ENCODE results near the gene ROR2.
A peak's percentile ranks its signal among the peaks of the same experiment; 100 is the strongest.

The ROR2 gene

DNA sequence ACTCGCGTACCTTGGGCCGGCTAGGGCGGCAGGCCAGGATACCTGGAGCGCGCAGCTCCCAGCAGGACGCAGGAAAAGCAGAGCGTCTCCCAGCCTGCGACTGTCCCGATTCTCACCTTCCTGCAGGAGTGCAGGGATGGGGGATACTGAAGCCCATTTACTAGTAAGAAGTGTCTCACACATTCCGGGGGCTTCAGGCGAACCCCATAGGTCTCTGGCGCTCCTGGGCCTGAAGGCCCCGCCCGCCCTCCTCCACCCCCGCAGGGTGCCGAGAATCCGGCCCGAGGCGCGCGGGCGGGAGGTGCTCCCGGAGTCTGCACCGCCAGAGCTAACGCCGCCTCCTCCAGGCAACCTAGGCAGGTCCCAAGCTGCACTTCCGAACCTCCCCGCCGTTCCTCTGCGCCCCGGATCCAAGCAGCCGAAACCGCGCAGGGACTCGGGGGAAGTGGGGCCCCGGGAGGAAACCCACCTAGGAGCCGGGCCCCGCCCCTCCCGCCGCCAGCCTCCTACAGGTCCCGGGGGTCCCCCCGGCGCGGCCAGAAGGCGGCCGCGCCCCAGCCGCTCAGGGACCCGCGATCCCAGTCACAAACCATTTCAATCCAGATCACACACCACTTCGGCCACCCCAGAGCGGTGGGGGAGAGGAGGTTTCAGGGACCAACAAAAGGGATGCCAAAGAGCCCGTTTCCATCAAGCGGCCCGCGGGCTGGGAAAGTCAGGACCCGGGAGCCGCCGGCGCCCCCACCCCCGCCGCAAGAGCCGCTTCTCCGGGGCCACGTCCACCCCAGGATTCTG is 1.2 kb downstream of the ROR2 start:
- peak; percentile 64 to 85 for DNase-seq

DNA sequence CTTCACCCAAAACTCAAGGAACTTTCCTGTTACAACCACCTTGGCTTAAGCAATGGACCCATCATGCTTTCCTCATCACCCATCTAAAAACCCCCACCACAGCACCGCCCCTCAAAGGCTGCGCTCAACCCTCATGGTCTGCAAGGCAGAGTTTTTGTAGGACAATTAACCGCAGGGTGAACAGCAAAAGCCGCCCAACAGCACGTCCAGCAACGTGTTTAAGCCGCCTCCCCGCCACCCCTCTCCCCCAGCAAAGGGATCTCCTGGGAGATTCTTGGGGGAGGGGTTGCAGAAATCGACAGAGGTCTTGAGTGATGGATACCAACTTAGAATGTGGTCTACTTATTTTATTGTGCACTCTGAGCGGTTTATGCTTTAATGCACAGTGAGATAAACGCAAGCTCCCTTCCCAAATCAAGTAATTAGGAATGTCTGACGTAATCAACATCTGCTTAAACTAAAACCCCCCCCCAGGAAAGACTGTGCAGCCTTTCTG is 1.9 kb downstream of the ROR2 start:
- DNase-seq = peak in 1 of 2 experiments; percentile 56

DNA sequence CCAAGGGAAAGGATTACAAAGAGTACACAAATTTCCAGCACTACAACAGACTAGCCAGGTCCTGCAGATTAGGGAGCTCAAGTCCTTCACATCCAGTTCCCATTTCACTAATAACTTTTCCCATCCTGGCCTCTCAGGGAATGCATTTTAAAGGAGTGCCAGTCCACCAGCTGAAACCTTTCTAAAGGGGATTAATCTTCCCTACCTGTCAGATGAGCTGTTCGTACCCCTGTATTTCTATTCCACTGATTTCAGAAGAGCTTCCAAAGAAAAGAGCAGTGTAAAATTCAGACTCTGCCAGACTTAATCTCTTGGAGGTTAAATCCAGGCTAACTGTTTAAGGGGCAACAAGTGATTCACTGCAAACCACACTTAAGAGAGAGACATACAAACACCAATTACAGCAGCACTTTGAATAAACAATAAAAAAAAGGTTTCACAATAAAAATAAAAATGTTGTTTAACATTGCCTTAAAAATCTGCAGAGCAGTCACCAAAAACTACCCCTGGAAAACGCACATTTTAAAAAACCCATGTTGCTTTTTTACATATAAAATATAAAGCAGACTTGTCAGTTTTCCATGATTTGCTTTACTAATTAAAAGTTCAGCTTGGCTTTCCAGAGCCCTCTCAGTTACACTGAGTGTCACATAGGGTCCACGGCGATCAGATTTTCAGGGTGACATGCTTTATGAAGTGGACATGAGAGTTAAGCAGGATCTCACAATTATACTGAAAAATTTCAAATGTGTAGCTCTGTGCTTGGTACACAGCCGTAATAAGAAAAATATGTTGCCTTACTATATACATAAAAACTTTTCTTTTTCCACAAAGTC is 3.2 kb downstream of the ROR2 start:
- no peak for DNase-seq

DNA sequence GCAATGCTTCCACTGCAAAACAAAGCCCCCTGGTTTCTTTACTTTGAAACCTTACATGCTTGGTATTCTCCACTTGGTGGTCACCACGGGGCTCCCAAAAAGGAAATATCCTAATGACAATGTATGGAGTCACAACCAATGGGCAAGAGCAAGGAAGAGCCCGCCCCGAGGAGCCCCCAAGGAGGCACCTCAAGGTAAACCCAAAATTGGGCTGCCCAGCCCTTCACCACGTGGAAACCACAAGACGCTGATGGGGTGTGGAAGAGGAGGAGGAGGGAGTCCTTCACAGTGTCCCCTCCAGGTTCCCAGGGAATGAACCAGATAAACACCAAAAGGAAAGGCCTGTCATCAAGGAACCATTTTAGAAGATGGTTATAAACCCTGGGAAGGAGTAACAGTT is 3.8 kb downstream of the ROR2 start:
- DNase-seq = no peak

DNA sequence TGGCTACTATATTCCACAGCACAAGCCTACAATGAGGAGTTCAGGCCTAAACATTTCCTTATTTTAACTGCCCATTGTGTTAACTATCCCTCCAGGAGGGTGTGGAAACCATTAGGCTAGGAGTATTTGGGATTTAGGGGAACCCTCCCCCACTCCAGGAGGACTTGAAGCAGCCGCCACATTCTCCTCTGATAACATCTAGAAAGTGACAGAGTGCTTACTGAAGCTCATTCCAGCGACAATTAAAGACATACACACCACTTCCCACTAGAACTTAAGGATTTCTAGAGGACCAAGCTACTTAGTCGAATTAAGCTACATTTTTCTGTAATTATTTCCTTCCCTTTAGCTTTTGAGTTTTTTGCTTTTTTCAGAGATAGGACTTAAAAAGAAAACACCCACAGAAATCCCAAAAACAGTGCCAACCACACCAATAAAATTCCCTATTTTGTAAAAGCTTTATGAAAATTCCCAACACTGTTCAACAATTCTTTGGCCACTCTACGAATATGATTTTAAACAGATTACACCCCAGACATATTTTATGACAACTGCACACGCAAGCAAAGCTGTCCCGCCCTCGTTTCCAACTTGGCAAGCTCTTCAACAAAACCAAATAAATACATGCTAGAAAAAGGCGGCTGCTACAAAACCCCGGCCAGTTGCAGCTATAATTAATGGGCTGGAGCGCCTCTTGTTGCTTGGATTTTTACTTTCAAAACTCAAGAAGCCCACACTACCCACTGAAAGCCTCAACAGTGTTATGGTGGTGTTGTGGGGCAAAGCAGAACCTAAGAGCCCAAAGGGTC is 4.5 kb downstream of the ROR2 start:
- no peak for DNase-seq

DNA sequence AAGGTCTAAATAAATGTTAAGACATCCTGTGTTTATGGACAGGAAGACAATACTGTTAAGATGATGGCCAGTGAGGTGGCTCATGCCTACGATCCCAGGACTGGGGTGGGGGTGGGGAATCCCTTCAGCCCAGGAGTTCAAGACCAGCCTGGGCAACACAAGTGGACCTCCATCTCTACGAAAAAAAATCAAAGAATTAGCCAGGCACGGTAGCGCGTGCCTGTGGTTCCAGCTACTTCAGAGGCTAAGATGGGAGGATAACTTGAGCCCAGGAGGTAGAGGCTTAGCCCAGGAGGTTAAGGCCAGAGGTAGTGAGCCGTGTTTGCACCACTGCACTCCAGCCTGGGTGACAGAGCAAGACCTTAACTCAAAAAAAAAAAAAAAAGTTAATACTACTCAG is 5.3 kb downstream of the ROR2 start:
- DNase-seq = no peak

DNA sequence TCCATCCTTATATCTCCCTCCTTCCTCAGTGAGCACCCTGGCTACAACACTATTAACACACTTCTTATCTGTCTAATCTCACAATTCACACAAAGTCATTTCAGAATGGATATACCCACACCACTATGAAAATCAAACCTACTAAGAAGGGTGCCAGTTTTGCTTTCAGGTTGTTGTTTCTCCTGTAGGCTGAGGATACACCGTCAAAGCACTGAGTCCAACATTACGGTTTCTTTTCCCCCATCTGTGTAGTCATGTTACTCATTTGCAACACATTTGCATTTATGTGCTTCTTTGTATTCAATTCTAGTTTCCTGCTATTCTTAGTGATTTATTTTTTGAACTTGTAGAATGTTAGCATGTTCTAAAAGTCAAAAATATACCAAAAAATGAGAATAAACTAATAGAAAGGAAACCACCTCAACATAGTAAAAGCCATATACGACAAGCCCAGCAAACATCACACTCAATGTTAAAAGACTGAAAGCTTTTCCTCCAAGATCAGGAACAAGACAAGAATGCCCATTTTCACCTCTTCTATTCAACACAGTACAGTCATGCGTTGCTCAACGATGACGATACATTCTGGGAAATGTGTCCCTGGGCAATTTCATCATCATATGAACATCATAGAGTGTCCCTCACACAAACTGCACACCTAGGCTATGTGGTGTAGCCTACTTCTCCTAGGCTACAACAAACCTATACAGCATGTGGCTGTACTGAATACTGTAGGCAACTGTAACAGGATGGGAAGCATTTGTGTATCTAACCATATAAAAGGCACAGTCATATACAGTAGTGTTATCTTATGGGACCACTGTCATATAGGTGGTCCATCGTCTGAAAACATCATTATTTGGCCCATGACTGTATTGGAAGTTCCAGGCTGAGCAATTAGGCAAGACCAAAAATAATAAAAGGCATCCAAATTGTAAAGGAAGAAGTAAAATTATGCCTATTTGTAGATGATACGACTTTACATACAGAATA is 6.3 kb downstream of the ROR2 start:
- DNase-seq = peak in 1 of 2 experiments; percentile 51

DNA sequence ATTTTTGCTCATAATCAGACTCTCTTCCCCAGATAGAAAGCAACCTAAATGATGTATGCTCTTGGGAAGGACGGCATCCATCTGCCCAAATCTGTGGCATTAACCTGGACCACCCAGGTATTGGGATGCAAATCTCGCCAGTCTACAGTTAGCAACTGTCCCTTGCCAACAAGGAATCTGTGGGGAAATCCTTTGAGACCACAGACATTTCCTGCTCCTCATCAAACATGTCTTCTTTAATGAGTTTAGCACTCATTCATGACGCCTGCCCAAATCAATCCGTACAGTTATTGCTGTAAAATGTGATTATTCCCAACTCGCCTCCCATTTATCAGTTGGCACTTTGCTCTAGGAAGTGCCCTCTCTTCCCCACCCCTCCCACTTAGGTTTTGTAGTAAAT is 7.8 kb downstream of the ROR2 start:
- DNase-seq = no peak

DNA sequence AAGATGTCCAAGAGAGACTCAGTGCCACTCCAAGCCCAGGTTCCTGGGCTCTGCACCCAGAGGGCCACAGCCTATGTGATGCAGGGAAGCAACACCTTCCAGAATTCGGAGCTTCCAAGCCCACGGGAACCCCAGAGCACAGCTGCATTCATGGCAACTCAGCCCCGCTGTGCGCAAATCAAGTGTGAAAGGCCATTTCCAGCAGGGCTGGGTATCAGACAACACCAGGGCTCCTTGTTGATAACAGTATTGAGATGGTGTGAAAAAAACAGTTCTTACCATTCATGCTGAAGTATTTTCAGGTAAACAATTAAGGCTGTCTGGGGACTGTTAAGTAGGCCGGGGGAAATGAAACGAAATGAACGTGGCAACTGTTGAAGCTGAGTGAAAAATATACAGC is 10.1 kb downstream of the ROR2 start:
- no peak for DNase-seq

DNA sequence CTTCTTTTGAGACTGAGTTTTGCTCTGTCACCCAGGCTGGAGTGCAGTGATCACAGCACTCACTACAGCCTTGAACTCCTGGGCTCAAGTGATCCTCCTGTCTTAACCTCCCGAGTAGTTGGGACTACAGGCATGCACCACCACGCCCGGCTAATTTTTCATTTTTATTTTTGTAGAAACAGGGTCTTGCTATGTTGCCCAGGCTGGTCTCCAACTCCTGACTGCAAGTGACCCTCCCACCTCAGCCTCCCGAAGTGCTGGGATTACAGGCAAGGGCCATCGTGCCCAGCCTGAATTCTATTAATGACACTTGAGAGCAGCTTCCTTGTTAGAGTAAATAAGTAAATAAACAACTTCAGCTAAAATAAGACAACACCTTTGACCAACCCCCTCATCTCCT is 12.3 kb downstream of the ROR2 start:
- no peak for DNase-seq

DNA sequence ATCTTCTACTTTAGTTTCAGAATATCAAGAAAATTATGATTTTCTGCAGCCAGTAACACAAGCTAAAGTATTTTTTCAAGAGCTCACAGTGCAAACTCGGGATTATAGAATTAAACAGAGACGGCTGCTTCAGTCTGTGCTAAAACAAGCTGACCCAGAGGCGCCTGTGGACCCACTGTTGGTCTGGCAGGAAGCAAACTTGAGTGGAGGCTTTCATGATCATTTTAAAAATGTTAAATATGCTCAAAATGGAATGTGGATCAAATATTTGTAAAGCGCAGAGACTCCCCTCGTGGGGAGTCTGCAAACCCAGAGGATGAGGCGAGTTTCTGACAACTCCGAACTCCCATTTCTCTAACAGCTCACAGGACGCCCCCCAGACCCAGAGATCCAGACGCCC is 13.0 kb downstream of the ROR2 start:
- no peak for DNase-seq

DNA sequence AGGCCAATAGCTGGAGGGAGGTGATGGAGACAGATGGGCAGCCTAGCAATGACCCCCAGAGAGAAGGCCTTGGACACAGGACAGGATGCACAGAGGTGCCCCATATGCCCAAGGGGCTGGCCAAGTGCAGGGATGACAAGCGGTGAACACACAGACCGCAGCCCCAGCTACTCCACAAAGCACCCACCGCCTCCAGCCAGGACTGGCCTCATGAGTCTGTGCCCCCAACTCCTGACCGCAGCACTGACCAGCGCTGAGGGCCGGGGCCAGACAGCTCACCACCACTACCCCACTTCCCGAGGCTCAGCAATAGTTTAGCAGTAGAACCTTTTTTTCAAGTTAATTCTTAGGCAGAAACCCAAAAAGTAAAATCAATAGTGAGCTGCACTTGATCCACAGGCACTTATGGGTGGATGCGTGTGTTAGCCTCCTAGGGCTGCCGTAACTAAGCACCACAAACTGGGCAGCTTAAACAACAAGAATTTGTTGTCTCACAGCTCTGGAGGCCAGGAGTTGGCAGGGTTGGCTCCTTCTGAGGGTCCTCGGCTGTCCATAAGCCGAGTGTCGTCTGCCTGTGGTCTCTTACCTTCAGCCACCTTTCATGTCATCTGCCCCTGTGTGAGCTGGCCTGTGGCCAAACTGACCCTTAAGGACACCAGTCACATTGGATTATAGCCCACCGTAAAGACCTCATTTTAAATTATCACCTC is 14.1 kb downstream of the ROR2 start:
- no peak for DNase-seq

DNA sequence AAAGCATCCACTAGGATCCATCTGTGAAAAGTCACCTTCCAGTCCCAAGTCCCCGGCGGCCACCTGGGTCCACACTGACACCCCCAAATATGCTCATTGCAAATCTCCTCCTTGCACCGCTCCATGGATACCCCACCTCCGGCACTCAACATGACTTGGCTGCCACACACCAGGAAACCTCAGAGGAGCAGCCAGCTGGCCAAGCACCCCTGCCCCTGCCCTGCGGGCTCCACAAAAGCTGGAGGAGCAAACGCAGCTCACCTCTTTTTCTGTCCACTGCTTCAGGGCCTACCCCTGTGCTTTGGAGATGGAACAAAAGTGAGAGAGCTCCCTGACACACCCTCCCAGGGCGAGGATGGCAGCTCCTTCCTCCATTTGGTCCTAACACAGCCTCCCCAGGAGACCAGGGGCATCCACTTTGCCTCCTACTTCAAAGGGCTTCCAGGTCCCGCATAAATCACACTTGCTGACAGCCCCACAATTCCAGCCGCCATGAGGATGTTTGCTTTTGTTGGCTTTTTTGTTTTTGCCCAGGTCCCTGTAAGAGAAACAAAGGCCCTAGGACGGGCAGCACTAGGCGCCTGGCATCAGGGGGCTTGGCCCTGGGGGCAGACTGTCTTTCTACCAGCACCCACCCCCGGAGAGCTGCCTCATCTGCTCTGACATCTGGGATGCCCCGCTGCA is 14.8 kb downstream of the ROR2 start:
- DNase-seq = no peak

DNA sequence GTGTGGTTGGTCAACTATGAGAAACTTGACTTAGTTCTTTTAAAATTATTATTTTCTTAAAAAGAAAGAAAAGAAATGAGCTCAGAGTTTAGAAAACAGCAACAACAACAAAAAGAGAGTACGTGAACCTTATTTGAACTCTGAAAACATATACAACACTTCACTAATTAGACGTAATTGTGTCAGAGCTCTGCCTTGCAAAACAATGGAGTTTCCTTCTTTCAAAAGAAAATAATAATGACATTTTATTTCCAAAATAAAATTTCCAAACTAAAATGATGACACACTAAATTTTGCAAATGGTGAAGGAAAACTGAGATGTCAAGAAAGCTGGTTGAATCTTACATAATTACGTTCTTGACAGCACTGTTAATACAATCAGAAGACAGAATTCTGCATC is 15.4 kb downstream of the ROR2 start:
- no peak for DNase-seq

DNA sequence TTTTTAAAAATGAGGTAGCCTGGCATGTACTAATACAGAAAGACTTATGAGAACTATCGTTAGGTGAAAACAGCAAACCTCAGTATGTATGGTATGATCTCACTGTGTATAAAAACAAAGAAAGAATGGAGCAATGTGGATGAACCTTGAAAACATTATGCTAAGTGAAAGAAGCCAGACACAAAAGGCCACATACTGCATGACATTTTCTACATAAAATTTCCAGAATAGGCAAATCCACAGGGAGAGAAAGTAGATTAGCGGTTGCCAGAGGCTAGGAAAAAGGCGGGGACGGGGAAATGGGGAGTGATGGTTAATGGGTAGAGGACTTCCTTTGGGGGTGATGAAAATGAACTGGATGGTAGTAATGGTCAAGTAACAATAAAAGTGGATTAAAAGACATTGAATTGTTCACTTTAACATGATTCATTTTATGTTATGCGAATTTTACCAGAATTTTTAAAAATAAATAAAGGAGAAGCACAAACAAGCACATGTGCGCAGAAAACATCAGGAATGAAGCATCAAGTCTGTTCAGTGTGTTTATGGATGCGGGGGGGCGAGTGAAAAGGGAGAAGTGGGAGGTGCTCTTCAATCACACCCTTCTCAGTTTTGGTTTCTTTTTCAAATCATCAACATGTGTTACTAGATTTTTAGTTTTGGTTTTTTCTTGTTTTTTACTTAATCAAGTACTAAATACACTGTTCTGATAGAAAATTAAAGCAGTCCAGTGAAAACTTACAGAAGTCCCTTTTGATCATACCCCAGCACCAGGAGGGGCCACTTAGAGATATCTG is 16.3 kb downstream of the ROR2 start:
- no peak for DNase-seq

DNA sequence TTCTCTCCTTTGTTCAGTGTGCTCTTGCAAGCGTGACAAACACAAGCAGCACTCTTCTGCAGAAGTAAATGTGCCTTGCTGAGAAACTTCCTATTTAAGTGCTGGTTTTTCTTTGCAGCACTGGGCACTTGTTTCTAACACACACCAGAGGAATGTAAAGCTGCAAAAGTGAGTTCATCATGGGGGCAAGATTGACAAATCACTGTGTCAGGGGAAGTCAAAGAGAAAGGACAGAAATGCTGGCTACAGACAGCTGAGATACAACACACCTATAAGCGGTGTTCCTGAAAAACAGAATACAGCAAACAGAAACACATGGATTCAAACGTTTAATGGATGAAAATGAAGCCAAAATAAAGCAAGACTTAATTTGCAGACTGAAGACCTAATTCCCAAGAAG is 19.6 kb downstream of the ROR2 start:
- DNase-seq = no peak

DNA sequence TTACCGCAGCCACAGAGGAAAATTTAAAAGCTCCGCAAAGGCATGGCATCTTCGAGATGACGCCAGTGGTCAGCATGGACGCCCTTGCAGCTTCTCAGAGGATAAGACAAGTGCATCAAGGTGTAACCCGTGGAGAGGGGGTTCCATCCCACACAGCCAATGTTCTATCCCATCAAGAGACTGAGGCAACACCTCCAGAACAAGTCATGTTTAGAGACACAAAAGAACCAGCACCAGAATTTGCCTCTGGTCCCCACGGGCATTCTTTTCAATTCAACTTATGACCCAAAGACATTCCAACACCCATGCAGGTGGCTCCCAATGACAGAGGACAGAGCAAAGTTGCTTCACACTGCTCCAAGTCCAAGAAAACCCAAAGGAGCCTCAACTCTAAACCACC is 20.7 kb downstream of the ROR2 start:
- no peak for DNase-seq

DNA sequence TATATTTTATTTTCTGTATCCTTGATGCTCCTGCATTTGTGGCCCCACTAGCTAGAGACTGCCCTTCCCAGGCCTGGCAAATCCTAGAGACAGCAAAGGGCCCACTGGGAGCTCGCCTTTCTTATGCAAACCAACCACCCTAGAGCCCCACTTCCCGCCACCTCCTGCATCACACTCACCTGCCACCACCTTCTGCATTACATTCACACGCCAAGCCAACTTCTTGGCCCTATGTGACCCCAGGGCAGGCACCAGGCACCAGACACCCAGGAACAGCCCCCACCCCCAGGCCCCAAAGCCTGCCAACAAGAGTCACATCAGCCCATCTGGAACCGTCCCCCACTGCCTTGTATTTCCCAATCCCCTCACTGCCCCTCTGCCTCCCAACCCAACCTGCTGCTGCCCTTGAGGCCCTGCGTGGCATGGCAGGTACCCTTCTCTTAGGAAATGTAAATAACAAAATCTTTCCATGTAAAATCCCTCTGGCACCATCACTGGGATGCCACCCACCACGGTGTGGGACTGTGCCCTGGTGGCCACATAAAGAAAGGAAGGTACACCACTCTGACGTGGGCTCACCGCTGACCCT is 22.0 kb downstream of the ROR2 start:
- no peak for DNase-seq

DNA sequence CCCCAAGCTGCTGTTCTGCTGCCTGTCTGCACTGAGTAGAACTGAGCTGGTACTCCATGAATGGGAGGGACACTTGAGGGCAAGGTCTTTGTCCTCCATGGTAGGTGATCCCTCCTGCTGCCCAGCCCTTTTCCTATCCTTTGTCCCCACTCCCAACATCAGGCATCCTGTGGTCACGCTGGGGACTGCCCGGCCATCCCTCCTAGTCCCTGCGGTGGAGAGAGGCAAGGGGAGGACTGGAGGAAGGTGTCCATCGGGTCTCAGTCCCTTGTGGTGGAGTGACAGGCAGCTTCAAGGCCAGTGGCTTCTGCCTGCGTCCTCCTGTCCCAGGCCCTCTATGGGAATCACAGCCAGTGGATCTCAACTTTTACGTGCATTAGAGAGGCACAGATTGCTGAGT is 25.9 kb downstream of the ROR2 start:
- no peak for DNase-seq
